ENCODE measurements around the gene ADCY3.

ADCY3 gene

GRCh38 chr2:24899361-24899910, 20.6 kb downstream of the ADCY3 start:
- H3K27ac Mint-ChIP-seq = no peak overlapping the region
- H3K36me3 Mint-ChIP-seq = peaks cover 49% of the 10 kb centered on the region
- H3K9me3 Mint-ChIP-seq = peaks cover 24% of the 10 kb centered on the region
- H3K4me3 Mint-ChIP-seq = no peak overlapping the region
- peaks cover 14% of the 10 kb centered on the region for H3K4me1 Mint-ChIP-seq
- DNase-seq (ENCODE audit: low spot score in 2 of 2) = no peak
- ATAC-seq = no peak

GRCh38 chr2:24898122-24899109, 21.6 kb downstream of the ADCY3 start:
- Mint-ChIP-seq H3K9me3 (peaks cover 29% of the 10 kb centered on the region), H3K27ac (no peak overlapping the region), H3K4me3 (no peak overlapping the region), H3K36me3 (peaks cover 42% of the 10 kb centered on the region), H3K4me1 (peaks cover 9% of the 10 kb centered on the region)
- no peak for ATAC-seq
- DNase-seq (ENCODE audit: low spot score in 2 of 2) = no peak

GRCh38 chr2:24894750-24895149, 25.3 kb downstream of the ADCY3 start:
- no peak for DNase-seq (ENCODE audit: low spot score in 2 of 2)
- Mint-ChIP-seq H3K4me1 (peaks cover 9% of the 10 kb centered on the region), H3K9me3 (peaks cover 29% of the 10 kb centered on the region), H3K36me3 (peaks cover 25% of the 10 kb centered on the region), H3K4me3 (no peak overlapping the region), H3K27ac (no peak overlapping the region)
- no peak for ATAC-seq

GRCh38 chr2:24893934-24894333, 26.1 kb downstream of the ADCY3 start:
- ATAC-seq = no peak
- H3K4me3 Mint-ChIP-seq = no peak overlapping the region
- no peak for DNase-seq (ENCODE audit: low spot score in 2 of 2)
- peaks cover 9% of the 10 kb centered on the region for H3K4me1 Mint-ChIP-seq
- no peak overlapping the region for H3K27ac Mint-ChIP-seq
- H3K36me3 Mint-ChIP-seq = peaks cover 20% of the 10 kb centered on the region
- H3K9me3 Mint-ChIP-seq = peaks cover 29% of the 10 kb centered on the region

GRCh38 chr2:24892928-24893327, 27.1 kb downstream of the ADCY3 start:
- ATAC-seq (no peak), DNase-seq (ENCODE audit: low spot score in 2 of 2) (no peak)
- Mint-ChIP-seq H3K9me3 (peaks cover 27% of the 10 kb centered on the region), H3K4me3 (no peak overlapping the region), H3K27ac (no peak overlapping the region), H3K4me1 (peaks cover 11% of the 10 kb centered on the region), H3K36me3 (peaks cover 20% of the 10 kb centered on the region)

- DNase-seq (ENCODE audit: low spot score in 2 of 2) (no peak), ATAC-seq (no peak)
- peaks cover 17% of the 10 kb centered on the region for H3K4me1 Mint-ChIP-seq
- peaks cover 10% of the 10 kb centered on the region for H3K36me3 Mint-ChIP-seq
- no peak overlapping the region for H3K4me3 Mint-ChIP-seq
- H3K27ac Mint-ChIP-seq = no peak overlapping the region
- H3K9me3 Mint-ChIP-seq = peaks cover 19% of the 10 kb centered on the region
Measured at GRCh38 chr2:24891201-24891600, 28.8 kb downstream of the ADCY3 start.

- no peak overlapping the region for H3K4me3 Mint-ChIP-seq
- ATAC-seq = no peak
Measured at GRCh38 chr2:24889221-24889620, 30.8 kb downstream of the ADCY3 start.

GRCh38 chr2:24888177-24888576, 31.9 kb downstream of the ADCY3 start:
- no peaks in the 10 kb centered on the region for H3K9me3 Mint-ChIP-seq
- DNase-seq (ENCODE audit: low spot score in 2 of 2) (no peak), ATAC-seq (no peak)
- no peak overlapping the region for H3K4me3 Mint-ChIP-seq
- no peak overlapping the region for H3K27ac Mint-ChIP-seq
- H3K36me3 Mint-ChIP-seq = peaks cover 14% of the 10 kb centered on the region
- peaks cover 30% of the 10 kb centered on the region for H3K4me1 Mint-ChIP-seq

More at GRCh38 chr2:24889221-24889620, 30.8 kb downstream of the ADCY3 start:
- Mint-ChIP-seq H3K4me1 (peaks cover 30% of the 10 kb centered on the region), H3K36me3 (peaks cover 10% of the 10 kb centered on the region), H3K9me3 (peaks cover 3% of the 10 kb centered on the region), H3K27ac (no peak overlapping the region)
- no peak for DNase-seq (ENCODE audit: low spot score in 2 of 2)

GRCh38 chr2:24887307-24887874, 32.6 kb downstream of the ADCY3 start:
- no peak for DNase-seq (ENCODE audit: low spot score in 2 of 2)
- Mint-ChIP-seq H3K4me1 (peaks cover 30% of the 10 kb centered on the region), H3K4me3 (peak overlapping the region; percentile 13)

GRCh38 chr2:24886691-24887304, 33.2 kb downstream of the ADCY3 start:
- peaks cover 17% of the 10 kb centered on the region for H3K36me3 Mint-ChIP-seq
- no peak for DNase-seq (ENCODE audit: low spot score in 2 of 2)
- H3K4me1 Mint-ChIP-seq = peaks cover 30% of the 10 kb centered on the region
- H3K27ac Mint-ChIP-seq = peak overlapping the region; percentile 46
- H3K4me3 Mint-ChIP-seq = peak overlapping the region; percentile 13
- H3K9me3 Mint-ChIP-seq = no peaks in the 10 kb centered on the region
- no peak for ATAC-seq

More at GRCh38 chr2:24887307-24887874, 32.6 kb downstream of the ADCY3 start:
- H3K36me3 Mint-ChIP-seq = peaks cover 17% of the 10 kb centered on the region
- ATAC-seq = no peak
- no peaks in the 10 kb centered on the region for H3K9me3 Mint-ChIP-seq
- no peak overlapping the region for H3K27ac Mint-ChIP-seq

- Mint-ChIP-seq H3K4me3 (peak overlapping the region; percentile 13), H3K27ac (peak overlapping the region; percentile 46), H3K9me3 (no peaks in the 10 kb centered on the region), H3K4me1 (peaks cover 37% of the 10 kb centered on the region), H3K36me3 (peaks cover 17% of the 10 kb centered on the region)
- ATAC-seq (no peak), DNase-seq (ENCODE audit: low spot score in 2 of 2) (no peak)
Measured at GRCh38 chr2:24886126-24886501, 33.9 kb downstream of the ADCY3 start.

- H3K27ac Mint-ChIP-seq = peak overlapping the region; percentile 46
Measured at GRCh38 chr2:24885221-24886125, 34.6 kb downstream of the ADCY3 start.

GRCh38 chr2:24883946-24884345, 36.1 kb downstream of the ADCY3 start:
- peaks cover 47% of the 10 kb centered on the region for H3K4me1 Mint-ChIP-seq
- peaks cover 17% of the 10 kb centered on the region for H3K36me3 Mint-ChIP-seq
- peak overlapping the region; percentile 32 for H3K27ac Mint-ChIP-seq
- DNase-seq (ENCODE audit: low spot score in 2 of 2) (no peak), ATAC-seq (no peak)
- no peak overlapping the region for H3K4me3 Mint-ChIP-seq
- no peaks in the 10 kb centered on the region for H3K9me3 Mint-ChIP-seq

More at GRCh38 chr2:24885221-24886125, 34.6 kb downstream of the ADCY3 start:
- Mint-ChIP-seq H3K9me3 (no peaks in the 10 kb centered on the region), H3K4me1 (peaks cover 42% of the 10 kb centered on the region), H3K36me3 (peaks cover 17% of the 10 kb centered on the region), H3K4me3 (no peak overlapping the region)
- ATAC-seq (no peak), DNase-seq (ENCODE audit: low spot score in 2 of 2) (no peak)

- H3K36me3 Mint-ChIP-seq = peaks cover 13% of the 10 kb centered on the region
- H3K4me3 Mint-ChIP-seq = no peak overlapping the region
- no peak overlapping the region for H3K27ac Mint-ChIP-seq
- H3K9me3 Mint-ChIP-seq = no peaks in the 10 kb centered on the region
- ATAC-seq = no peak
- no peak for DNase-seq (ENCODE audit: low spot score in 2 of 2)
- peaks cover 40% of the 10 kb centered on the region for H3K4me1 Mint-ChIP-seq
Measured at GRCh38 chr2:24881623-24882022, 38.4 kb downstream of the ADCY3 start.
